Natural killer cell (primary cell): ENCODE data around the gene WDR19. TPM values are rescaled to one million over a fixed set of nuclear protein-coding genes. Genes with fewer than 3 reads are reported as not detected.

Experiments
- ATAC-seq, 3 donors: fragments of 150-1000 bp in 2 of 3; fragments of 200-7000 bp in 1 of 3; cut with Tn5 transposase; 1 replicate in 1 of 3; 2 replicates in 2 of 3; pipeline ENCODE4 v1.10.0; 2021; ENCODE audit warnings: mild to moderate bottlenecking in 2 of 3, moderate library complexity in 2 of 3
- DNase-seq, 2 donors: peaks; one replicate each; pipeline versions ENCODE4 v3.0.0 to v3.0.0-alpha.2; 2013 to 2021; ENCODE audit warnings: mixed read lengths in 1 of 2
- H3K27ac ChIP-seq: one replicate; pipeline ENCODE4 v1.5.1; 2013; ENCODE audit warnings: mild to moderate bottlenecking, low read length
- H3K27me3 ChIP-seq: one replicate; pipeline ENCODE4 v1.6.1; 2013; ENCODE audit warnings: low read length; ENCODE audit not compliant: control insufficient read depth, insufficient read depth
- H3K36me3 ChIP-seq: one replicate; pipeline ENCODE4 v1.6.1; 2013; ENCODE audit warnings: low read length; ENCODE audit not compliant: control insufficient read depth, insufficient read depth
- H3K4me1 ChIP-seq: one replicate; pipeline ENCODE4 v1.6.1; 2013; ENCODE audit warnings: low read length; ENCODE audit not compliant: control insufficient read depth, insufficient read depth
- H3K4me3 ChIP-seq: one replicate; pipeline ENCODE4 v1.5.1; 2013; ENCODE audit warnings: low read length
- H3K9me3 ChIP-seq: one replicate; pipeline ENCODE4 v1.6.1; 2013; ENCODE audit warnings: low read length; ENCODE audit not compliant: control insufficient read depth, insufficient read depth
- H3K27ac Mint-ChIP-seq, 2 donors: one replicate each; pipeline ENCODE4 v1.8.0; 2022; ENCODE audit warnings: mild to moderate bottlenecking in 2 of 2, mixed read lengths in 2 of 2, moderate library complexity in 1 of 2
- H3K27me3 Mint-ChIP-seq, 2 donors: one replicate each; pipeline ENCODE4 v1.8.0; 2022; ENCODE audit warnings: low read depth in 2 of 2, mixed read lengths in 2 of 2
- H3K36me3 Mint-ChIP-seq: one replicate; pipeline ENCODE4 v1.8.0; 2022; ENCODE audit warnings: mixed read lengths
- H3K4me1 Mint-ChIP-seq, 2 donors: one replicate each; pipeline ENCODE4 v1.8.0; 2022; ENCODE audit warnings: mixed read lengths in 2 of 2
- H3K4me3 Mint-ChIP-seq: one replicate; pipeline ENCODE4 v1.8.0; 2022; ENCODE audit warnings: mild to moderate bottlenecking, moderate library complexity, mixed read lengths
- H3K9me3 Mint-ChIP-seq, 2 donors: one replicate each; pipeline ENCODE4 v1.8.0; 2022; ENCODE audit warnings: mixed read lengths in 2 of 2
- CTCF ChIP-seq: fragments of 200-600 bp; IDR thresholded peaks from one replicate; pipeline ENCODE4 v1.8.0; 2022; ENCODE audit warnings: antibody characterized with exemption
- WGBS: methylation state at CpG from one replicate; pipeline ENCODE4 v1.1.7; 2013; ENCODE audit warnings: missing lambda C conversion rate; ENCODE audit not compliant: insufficient coverage; 5-methylcytosine and 5-hydroxymethylcytosine counted together
- intact Hi-C: fragments of 100-400 bp; cut with micrococcal nuclease; formaldehyde crosslinking; loops from one replicate; pipeline ENCODE4 v1.14.2; 2022
- total RNA-seq, 4 donors: library from RNA; stranded (reverse); fragments of 120-200 nt in 1 of 4; gene quantifications; one replicate each; pipeline versions ENCODE4 v1.2.3 to v1.2.4, GENCODE V29; 2013 to 2022

The WDR19 gene
- total RNA-seq, 3 donors from 2014 or later (not counting 1 experiment from before 2014, with no cell fraction given), result 12.0 to 19.0 (median 13.8) TPM

- H3K9me3 ChIP-seq, result no peaks in the 10 kb centered on the region
- Mint-ChIP-seq H3K9me3 (no peaks in the 10 kb centered on the region), H3K27ac (no peak overlapping the region), H3K4me1 (peaks cover 10 to 12% of the 10 kb centered on the region in 2 donors), H3K27me3 (no peaks in the 10 kb centered on the region), H3K36me3 (peaks cover 1% of the 10 kb centered on the region), H3K4me3 (no peak overlapping the region)
- H3K4me3 ChIP-seq, result no peak overlapping the region
- TF ChIP-seq CTCF, result no peak
- DNase-seq, result no peak
- ATAC-seq, result no peak
- no peaks in the 10 kb centered on the region for H3K4me1 ChIP-seq
- peaks cover 59% of the 10 kb centered on the region for H3K36me3 ChIP-seq
- intact Hi-C loops, result no loop called here
- H3K27ac ChIP-seq, result no peak overlapping the region
- 100% methylated on average over 1 of the region's 1 CpG for WGBS
- H3K27me3 ChIP-seq, result no peaks in the 10 kb centered on the region
These were observed 120.6 kb downstream of the WDR19 start for GRCh38 chr4:39302901-39303300.

- intact Hi-C loops, result no loop called here
- no peaks in the 10 kb centered on the region for H3K9me3 Mint-ChIP-seq
- ATAC-seq (no peak), DNase-seq (no peak)
- peaks cover 10 to 17% of the 10 kb centered on the region in 2 donors for H3K4me1 Mint-ChIP-seq
- H3K27me3 ChIP-seq, result no peaks in the 10 kb centered on the region
- no peak overlapping the region for H3K4me3 ChIP-seq
- H3K27me3 Mint-ChIP-seq, result no peaks in the 10 kb centered on the region
- H3K4me3 Mint-ChIP-seq, result no peak overlapping the region
- TF ChIP-seq CTCF, result no peak
- H3K27ac Mint-ChIP-seq, result no peak overlapping the region
- H3K36me3 ChIP-seq, result peaks cover 59% of the 10 kb centered on the region
- peaks cover 11% of the 10 kb centered on the region for H3K36me3 Mint-ChIP-seq
- no peak overlapping the region for H3K27ac ChIP-seq
- no peaks in the 10 kb centered on the region for H3K4me1 ChIP-seq
- WGBS, result 86% methylated on average over 2 of the region's 3 CpGs
- H3K9me3 ChIP-seq, result no peaks in the 10 kb centered on the region
These were observed 121.5 kb downstream of the WDR19 start for GRCh38 chr4:39303871-39304270.

GRCh38 chr4:39304651-39305050 lies 122.3 kb downstream of the WDR19 start:
- no peak for DNase-seq
- TF ChIP-seq CTCF, result no peak
- no peak overlapping the region for H3K4me3 Mint-ChIP-seq
- Histone ChIP-seq H3K9me3 (no peaks in the 10 kb centered on the region), H3K4me1 (no peaks in the 10 kb centered on the region), H3K36me3 (peaks cover 60% of the 10 kb centered on the region), H3K27ac (no peak overlapping the region), H3K27me3 (no peaks in the 10 kb centered on the region), H3K4me3 (no peak overlapping the region)
- intact Hi-C loops, result no loop called here
- 56% methylated on average over 4 of the region's 5 CpGs for WGBS
- H3K27ac Mint-ChIP-seq, result peak overlapping the region in 1 of 2 donors; percentile 28
- no peaks in the 10 kb centered on the region for H3K27me3 Mint-ChIP-seq
- ATAC-seq, result no peak
- H3K4me1 Mint-ChIP-seq, result peaks cover 10 to 17% of the 10 kb centered on the region in 2 donors
- no peaks in the 10 kb centered on the region for H3K9me3 Mint-ChIP-seq
- H3K36me3 Mint-ChIP-seq, result peaks cover 17% of the 10 kb centered on the region
